ENCODE results near the gene GLG1.
"Not testable (repeated sequence)": the region's sequence is repeated elsewhere in the genome, so short reads cannot be mapped to it uniquely, and the experiment has no call there.

The GLG1 gene

DNA sequence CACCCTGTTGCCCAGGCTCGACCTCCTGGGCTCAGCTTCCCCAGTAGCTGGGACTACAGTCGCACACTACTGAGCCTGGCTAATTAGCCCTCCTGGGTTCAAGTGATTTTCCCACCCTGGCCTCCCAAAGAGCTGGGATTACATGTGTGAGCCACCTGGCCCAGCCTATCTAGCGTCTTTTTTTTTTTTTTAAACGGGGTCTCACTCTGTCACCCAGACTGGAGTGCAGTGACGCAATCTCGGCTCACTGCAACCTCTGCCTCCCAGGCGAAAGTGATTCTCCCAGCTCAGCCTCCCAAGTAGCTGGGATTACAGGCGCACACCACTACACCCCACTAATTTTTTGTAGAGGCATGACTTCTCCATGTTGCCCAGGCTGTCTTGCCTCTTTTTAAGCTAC lies 33.3 kb downstream of the GLG1 start:
- no peak for DNase-seq

DNA sequence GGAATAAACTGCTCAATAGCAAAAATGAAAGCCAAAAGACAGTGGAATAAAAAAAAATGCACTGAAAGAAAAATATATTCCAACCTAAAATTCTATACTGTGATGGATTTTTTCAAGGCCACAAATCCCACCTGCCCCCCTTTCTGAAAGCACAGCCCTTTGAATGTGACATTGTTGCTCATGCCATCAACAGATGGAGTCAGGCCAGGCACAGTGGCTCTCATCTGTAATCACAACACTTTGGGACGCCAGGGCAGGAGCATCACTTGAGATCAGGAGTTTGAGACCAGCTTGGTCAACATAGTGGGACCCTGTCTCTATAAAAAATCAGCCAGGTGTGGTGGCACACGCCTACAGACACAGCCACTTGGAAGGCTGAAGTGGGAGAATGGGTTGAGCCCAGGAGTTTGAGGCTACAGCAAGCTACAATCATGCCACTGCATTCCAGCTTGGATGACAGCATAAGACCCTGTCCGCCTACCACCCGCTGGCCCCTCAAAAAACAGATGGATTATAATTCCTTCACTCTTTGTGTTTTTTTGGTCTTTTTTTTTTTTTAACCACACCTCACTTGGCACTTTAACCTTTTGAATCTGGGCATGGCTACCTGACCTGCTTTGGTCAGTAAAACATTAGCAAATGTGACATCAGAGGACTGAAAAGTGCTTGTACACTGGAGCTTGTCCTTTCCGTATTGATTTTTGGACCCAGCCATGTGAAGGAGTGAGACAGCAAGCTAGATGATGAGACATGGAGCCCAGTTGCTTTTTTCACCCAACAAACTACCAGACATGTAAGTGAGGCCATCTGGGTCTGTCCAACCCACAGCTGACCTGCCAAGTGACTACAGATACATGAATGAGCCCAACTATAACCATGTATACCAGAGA lies 36.3 kb downstream of the GLG1 start:
- DNase-seq = no peak

DNA sequence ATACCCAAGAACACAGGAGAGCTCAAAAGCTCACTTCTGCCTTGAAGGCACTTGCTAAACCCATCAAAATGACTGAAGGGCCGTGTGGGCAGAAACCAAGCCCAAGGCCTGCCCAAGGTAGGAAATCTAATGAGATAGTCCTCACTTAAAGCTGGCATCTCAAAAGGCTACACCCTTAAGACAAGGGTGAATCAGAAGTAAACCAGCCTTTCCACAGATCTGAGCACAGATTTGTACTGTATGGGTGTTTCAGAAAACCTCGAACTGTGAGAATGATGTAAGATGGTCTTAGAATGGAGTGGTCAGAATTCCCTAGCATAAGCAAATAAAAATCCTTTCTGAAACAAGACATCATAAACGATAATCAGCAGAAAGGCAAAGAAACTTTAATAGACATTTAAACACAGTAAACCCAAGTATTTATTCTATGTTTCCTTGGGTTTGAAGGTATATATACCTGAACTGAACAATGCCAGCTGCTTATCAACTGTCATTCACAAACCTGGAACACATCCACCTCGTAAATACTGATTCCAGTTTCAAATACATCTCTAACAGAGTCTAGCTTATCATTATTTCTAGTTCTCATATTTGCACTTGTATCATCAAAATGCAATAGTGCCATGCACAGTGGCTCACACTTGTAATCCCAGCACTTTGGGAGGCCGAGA lies 37.8 kb downstream of the GLG1 start:
- no peak for DNase-seq

DNA sequence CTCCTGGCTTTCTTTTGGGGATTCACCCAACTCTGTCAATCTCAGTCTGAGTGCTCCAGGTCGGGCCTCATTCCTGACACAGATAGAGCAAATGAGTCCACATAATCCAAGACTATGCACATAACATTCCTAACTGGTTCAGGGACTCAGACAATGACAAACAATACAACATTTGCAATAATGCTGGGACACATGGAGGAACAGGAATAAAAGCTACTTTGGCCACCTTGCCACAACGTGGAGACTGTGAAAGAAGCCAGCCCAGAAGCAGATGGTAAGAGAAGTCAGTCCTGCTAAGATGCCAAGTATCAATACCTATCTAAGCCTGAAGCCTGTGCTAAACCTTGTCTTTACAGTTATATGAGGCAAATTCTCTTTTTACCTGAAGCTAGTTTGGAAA lies 39.0 kb downstream of the GLG1 start:
- no peak for DNase-seq

DNA sequence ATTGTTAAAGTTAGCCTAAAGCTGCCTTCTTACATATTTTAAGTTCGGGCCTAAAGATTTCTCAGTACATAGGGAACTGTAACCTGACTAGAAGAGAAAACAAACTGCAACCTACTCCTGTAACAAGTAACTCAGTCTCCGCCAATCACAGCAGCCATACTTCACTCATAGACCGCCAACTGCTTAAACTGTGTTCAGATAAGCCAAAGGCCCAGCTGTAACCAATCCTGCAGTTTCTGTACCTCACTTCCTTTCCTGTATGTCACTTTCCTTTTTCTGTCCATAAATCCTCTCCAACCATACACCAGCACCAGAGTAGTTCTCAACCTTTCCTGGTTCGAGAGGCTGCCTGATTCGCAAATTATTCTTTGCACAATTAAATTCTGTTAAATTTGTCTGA lies 41.5 kb downstream of the GLG1 start:
- DNase-seq = no peak

DNA sequence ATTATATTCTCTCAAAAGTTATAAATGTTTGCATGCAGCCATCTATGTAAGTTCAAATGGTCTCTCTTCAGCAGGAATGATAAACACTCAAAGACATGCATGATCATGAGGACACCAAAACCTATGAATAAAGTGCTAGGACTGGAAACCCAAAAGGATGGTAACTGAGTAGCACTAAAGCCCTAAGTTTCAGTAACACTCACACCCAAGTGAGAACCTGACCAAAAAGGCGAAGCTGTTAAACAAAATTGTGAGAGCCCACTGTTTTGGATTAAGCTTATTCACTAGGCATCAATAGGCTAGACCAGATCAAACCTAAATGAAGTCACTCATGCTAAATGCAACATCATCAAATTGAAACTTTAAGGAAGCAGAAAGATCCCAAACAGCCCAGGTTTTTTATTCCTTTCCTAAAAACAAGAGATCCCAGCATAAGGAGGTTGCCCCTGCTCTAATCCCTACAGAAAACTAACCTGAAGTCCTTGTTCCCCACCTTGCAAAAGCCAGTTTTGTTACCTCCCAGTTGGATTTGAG lies 42.4 kb downstream of the GLG1 start:
- no peak for DNase-seq

DNA sequence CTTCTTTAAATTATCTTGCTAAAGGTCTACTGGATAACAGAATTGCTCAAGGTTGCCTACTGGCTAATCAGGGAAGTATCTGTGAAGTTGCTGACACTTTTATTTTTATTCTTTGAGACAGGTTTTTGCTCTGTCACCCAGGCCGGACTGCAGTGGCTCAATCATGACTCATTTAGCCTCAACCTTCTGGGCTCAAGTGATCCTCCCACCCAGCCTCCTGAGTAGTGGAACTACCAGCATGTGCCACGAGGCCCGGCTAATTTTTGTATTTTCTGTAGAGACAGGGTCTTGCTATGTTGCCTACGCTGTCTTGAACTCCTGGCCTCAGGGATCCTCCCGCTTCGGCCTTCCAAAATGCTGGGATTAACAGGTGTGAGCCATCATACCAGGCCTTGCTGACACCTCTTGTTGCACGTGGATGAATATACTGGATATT lies 43.1 kb downstream of the GLG1 start:
- DNase-seq = peak; percentile 53

DNA sequence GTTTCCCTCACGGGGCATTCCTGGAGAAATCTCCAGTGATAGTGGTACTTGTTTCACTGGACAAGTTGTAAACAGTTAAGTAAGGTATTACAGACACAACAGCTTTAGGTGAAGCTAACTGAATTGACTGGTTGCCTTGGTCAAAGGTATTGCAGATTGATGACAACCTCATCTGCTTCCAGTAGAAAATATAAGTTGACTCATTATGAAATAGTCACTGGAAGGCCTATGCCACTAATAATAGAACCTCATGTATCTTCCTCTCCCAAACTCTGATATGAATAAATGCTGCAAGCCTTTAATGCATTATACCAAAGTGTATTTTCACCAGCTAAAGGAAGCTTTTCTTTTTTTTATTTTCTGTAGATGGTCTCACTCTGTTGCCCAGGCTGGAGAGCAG lies 44.8 kb downstream of the GLG1 start:
- no peak for DNase-seq

DNA sequence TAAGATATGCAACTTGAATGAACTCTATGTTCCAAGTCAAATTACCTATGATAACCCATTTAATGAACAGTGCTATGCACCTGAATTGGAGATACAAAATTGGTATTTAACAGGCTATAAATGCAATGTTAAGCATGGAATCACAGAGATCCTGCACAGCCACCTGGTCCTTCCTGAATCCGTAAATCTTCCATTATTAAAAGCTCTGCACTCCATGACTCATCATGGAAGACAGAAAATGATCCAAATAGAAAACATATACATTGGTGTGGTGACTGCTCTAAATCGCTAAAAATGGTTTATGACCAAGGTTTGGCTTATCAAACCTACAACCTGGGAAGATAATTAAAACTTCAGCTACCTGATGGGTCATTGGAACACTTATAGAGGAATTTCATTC lies 45.3 kb downstream of the GLG1 start:
- DNase-seq = no peak

DNA sequence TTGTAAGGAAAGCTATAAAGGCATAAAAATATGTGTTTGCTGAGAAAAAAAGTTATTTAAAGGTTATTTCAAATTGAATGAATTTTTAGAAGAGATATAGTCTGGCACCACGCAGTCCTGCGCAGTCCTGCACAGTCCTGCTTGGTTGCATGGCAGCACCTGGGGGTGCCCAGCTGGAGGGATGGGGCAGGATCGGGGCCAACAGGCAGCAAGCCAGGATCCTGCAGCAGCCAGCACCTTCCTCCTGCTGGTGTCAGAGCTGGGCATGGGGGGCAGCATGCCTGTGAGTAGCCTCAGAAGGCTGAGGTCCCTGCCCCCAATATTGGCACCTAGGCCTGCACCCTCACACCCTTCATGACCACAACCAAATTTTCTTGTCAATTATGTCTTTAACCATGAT lies 46.0 kb downstream of the GLG1 start:
- DNase-seq = no peak

DNA sequence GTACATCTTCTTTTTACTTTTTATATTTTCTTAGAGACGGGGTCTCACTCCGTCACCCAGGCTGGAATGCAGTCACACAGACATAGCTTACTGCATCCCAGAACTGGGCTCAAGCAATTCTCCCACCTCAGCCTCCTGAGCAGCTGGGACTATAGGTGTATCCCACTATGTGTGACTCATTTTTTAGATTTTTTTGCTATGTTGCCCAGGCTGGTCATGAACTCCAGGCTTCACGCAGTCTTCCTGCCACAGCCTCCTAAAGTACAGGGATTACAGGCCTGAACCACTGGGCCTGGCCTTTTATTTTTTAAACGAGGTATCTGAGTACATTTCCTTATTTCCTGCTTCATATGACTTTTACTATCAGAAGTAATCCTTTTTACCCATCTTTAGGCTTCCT lies 48.0 kb downstream of the GLG1 start:
- DNase-seq = no peak

DNA sequence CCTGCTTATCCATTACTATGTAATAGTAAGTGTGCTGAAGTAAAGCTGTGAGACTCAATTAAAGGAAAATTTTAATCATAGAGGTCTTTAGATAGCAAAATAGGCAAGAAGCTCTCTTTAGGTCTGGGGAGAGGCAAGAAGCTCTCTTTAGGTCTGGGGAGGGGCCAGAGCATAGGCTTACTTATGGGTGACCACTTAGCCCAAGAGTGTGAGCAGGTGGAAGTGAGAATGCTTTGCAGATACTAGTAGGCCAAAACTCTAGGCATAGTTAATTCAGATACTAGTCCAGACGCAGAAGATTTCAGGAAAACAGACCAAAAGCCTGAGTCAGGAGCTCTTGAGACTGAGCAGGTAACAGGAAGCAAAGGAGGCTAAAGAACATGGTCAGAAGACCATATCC lies 49.6 kb downstream of the GLG1 start:
- DNase-seq = no peak

DNA sequence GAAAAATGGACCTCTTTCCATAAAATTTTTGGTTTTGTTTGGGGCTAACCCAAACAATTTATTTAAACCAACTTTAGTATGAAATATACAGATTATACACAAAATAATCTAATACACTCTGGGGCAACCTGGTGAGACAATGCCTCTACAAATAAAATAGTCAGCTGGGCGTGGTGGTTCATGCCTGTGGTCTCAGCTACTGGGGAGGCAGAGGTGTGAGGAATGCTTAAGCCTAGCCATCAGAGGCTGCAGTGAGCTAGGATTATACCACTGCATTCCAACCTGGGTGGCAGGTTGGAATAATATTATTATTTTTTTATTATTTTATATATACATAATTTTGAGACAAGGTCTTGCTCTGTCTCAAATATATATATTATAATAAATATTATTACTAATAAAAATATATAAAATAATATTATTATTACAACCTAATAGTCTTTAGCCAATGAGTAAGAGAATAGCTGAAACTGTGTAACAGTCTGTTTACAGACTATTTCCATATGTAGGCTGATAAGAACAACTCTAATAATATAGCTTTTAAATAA lies 50.5 kb downstream of the GLG1 start:
- DNase-seq = no peak

DNA sequence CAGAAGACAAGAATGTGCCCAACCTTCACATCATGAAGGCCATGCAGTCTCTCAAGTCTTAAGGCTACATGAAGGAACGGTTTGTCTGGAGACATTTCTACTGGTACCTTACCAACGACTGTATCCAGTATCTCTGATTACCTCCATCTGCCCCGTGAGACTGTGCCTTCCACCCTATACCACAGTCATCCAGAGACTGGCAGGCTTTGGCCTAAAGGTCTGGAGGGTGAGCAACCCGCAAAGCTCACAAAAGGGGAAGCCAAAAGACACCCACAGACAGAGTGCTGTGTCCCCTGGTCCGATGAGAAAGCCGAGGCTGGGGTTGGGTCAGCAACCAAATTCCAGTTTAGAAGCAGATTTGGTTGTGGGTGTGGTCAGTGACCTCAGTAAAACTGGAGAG lies 54.6 kb downstream of the GLG1 start:
- not testable (repeated sequence) for DNase-seq

DNA sequence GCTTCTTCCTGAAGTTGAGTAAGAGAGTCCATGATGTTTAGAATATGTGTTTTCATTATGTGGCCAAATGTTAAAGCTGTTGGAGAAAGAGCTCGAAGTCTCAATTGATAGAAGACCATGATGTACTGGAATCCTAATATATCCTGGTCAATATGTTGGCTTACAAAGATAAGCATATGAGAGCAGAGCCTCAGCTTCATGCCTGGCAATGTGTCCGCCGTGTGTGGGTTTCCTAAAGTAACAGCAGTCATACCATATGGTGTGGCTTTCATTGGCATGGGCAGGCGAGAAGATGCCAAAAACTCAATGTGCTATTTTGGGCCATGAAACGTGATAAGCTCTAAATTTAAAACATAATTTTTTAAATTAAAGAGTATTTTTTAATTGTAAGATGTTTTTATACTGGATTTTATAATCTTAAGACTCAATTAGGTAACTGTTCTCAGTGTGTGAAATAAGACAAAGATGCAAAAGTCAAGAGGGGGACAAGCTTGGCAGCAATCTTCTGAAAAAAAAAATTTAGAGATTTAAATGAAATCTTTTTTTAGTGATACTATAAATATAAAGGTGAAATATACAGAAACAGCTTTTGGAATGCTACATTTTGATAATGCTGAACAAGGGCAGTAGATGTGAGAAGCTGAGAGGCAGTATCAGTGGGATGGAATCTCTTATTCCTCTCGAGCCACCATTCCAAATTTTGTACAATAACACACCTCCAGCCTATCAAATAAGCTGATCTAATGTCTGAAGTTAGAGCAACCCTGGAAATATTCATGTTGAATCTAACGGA lies 56.5 kb downstream of the GLG1 start:
- not testable (repeated sequence) for DNase-seq

DNA sequence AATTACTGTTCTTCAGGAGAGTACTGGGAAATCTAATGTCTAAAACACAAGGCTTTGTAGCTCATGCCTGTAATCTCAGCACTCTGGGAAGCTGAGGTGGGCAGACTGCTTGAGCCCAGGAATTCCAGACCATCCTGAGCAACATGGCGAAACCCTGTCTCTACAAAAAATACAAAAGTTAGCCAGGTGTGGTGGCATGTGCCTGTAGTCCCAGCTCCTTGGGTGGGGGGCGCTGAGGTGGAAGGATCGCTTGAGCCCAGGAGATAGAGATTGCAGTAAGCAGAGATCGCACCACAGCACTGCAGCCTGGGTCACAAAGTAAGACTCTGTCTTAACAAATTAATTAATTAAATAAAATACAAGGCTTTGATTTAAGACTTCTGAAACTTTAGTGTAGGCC lies 60.8 kb downstream of the GLG1 start:
- not testable (repeated sequence) for DNase-seq

DNA sequence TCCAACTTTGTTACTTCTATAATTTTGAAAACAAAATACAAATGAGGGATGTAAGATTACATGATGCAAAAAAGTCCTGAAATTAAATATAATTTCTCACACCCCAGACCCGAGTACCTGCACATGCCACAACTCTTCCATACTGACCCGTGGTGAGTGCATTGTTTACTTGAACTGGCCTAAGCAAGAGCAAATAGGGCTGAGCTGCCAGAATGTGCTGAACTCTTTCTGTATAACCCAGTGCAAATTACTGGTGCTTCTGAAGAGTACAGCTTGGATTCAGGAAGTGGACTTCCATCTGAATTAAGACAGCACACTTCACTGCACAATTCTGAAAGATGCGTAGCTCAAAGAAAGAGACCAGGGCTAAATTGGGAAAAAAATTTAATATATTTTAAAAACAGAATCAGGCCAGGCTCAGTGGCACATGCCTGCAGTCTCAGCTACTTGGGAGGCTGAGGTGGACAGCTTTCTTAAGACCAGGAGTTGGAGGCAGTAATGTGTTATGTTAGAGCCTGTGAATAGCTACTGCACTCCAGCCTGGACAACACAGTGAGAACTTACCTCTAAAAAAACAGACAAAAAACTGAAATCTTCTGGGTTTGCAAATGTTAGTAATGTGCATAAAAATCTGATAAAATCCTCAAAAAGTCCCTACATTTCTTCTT lies 63.9 kb downstream of the GLG1 start:
- DNase-seq = not testable (repeated sequence)

DNA sequence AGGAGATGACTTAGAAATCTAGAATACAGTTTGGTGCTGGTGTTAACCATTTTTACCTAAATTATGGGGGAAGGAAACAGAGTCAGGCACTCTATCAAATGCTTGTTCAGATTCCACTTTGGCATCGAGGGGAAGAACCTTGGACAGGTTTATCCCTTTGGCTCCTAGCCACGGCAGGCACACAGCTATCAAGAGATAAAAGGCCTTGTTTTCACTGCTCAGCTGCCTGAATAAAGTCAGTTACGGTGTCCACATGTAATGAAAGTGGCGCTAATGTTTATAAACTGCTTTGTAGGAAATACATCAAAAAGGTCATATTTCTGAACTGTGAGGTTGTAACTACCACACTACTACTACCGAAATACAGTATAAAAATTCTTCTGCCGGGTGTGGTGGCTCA lies 66.3 kb downstream of the GLG1 start:
- DNase-seq = not testable (repeated sequence)

DNA sequence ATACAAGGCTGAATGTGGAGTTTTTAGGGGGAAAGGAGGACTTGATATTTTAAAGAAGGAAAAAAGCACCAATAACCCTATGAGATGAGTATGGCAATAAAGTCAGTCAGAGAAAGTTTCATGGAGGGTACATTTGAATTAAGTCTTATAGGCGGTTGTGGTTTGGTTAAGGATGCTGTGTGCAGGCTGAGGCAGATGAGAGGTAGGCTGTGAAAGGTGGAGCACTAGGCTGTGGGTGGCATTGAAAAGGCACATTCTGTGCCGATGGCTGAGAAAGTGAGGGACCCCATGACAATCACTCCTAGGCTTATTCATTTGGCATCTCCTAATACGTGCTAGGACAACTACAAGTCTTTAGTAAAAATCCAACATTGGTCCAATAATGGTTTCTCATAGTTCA lies 68.1 kb downstream of the GLG1 start:
- not testable (repeated sequence) for DNase-seq

DNA sequence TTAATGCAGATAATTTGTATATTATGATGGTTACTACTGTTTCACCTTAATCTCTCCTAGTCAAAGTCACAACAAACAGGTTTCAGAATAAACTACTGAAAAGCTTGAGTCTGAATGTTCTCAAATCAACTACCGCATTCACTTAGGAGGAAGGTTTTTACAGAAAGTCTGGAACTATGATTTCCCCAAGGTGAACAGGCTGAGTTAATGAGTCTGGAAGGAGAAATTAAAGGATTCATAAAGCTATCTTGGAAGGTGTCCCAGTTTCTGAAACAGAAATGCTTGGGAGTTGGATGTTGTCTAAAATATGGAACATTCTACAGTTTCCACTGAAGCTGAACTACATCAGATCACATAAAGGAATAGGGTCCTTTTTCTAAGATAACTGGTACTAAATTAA lies 69.2 kb downstream of the GLG1 start:
- DNase-seq = not testable (repeated sequence)

DNA sequence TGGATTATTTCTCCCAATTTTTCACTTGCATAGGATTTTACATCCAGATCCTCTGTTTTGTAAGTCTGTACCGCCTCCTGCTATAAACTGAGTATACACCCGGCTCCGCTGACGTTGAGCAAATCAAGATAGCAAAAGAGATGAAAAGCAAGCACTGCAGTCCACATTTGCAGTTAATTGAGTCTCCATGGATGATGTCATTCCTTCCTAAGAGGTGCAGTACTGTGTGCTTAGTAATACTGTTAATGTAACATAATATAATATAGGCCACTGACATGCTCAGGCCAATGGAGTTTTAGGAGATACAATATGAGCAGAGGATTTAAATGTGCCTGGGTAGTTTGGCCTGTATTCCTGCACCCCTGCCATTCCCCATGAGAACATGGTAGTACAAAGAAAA lies 72.3 kb downstream of the GLG1 start:
- not testable (repeated sequence) for DNase-seq

DNA sequence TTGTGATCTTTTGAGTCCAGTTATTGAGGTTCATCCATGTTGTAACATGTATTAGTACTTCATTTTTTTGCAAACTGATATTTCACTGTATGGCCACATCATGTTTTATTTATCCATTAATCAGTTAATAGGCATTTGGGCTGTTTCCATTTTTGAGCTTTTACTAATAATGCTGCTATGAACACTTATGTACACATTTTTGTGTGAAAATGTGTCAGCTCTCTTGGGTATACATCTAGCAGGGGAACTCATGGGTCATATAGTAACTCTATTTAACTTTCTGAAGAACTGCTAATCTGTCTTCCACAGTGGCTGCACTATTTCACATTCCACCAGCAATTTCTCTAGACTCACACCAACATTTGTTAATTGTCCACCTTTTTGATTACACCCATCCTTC lies 82.0 kb downstream of the GLG1 start:
- no peak for DNase-seq
